ENCODE data around the gene C8A. TPM values are rescaled to one million over a fixed set of nuclear protein-coding genes. Genes with fewer than 3 reads are reported as not detected.

Gene C8A
- total and polyA plus RNA-seq, 2 donors (not counting 1 experiment from before 2014, with no cell fraction given) = not detected

DNA sequence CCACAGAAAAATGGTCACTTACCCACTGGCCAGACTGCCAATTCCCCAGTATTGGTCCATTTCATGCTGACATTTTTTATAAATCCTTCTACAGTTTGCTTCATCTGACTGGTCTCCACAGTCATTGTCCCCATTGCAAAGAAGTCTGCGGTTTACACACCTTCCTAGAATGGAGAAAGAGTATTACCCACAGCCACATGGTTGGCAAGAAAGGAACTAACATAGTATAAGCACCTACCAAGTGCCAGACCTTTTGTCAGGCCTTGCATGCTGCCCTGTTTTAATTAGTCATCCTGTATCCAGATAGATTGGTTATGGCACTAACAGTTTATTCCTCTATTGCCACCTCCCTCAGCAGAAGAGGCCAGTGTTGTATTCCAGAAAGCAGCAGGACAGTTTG, 100.1 kb downstream of the C8A start:
- Histone ChIP-seq H3K27ac (ENCODE audit: insufficient read depth, low read length) (no peak overlapping the region), H3K9ac (ENCODE audit: insufficient read depth, low read length) (no peak overlapping the region)

DNA sequence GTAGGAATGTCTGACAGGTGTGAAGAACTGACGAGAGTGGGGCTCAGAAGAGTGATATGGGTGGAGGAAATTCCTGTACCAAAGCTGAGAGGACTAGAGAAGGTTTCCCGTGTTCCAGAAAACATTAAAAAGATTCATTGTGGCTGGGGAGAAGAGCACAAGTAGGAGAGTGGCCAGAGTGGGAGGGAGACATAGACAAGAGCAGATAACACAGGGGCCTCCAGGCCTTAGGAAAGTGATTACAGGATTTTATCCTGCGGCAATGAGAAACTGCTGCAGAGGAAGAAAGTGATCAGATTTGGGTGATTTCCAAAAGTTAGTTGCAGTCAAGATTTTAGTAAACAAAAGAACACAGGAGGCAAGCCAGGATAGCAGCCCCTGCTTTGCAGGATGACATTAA, 103.3 kb downstream of the C8A start:
- H4K20me1 ChIP-seq (ENCODE audit: control insufficient read depth, extremely low read depth, insufficient read depth, low read length) = no peaks in the 10 kb centered on the region
- no peak overlapping the region for H3K4me3 ChIP-seq (replicated peaks in 1 of 4; ENCODE audit: control extremely low read depth in 1 of 4, insufficient read depth in 1 of 4, low read depth in 3 of 4, low read length in 4 of 4)
- no peak overlapping the region for H2AFZ ChIP-seq (ENCODE audit: low read length)
- H3K36me3 ChIP-seq (ENCODE audit: control insufficient read depth, insufficient read depth, low read length) = no peaks in the 10 kb centered on the region
- H3K9ac ChIP-seq (ENCODE audit: insufficient read depth, low read length) = no peak overlapping the region
- DNase-seq (ENCODE audit: low read depth in 2 of 2) = no peak
- H3K4me2 ChIP-seq (ENCODE audit: extremely low read depth, insufficient read depth, low read length) = no peak overlapping the region
- no peaks in the 10 kb centered on the region for H3K79me2 ChIP-seq (ENCODE audit: control insufficient read depth, insufficient read depth, low read length)
- H3K27ac ChIP-seq (ENCODE audit: insufficient read depth, low read length) = no peak overlapping the region
- no peaks in the 10 kb centered on the region for H3K4me1 ChIP-seq (ENCODE audit: control insufficient read depth, extremely low read depth, insufficient read depth, low read length)
- no peaks in the 10 kb centered on the region for H3K9me3 ChIP-seq (ENCODE audit: control insufficient read depth, insufficient read depth, low read depth, low read length)
- TF ChIP-seq, protein P1, sequence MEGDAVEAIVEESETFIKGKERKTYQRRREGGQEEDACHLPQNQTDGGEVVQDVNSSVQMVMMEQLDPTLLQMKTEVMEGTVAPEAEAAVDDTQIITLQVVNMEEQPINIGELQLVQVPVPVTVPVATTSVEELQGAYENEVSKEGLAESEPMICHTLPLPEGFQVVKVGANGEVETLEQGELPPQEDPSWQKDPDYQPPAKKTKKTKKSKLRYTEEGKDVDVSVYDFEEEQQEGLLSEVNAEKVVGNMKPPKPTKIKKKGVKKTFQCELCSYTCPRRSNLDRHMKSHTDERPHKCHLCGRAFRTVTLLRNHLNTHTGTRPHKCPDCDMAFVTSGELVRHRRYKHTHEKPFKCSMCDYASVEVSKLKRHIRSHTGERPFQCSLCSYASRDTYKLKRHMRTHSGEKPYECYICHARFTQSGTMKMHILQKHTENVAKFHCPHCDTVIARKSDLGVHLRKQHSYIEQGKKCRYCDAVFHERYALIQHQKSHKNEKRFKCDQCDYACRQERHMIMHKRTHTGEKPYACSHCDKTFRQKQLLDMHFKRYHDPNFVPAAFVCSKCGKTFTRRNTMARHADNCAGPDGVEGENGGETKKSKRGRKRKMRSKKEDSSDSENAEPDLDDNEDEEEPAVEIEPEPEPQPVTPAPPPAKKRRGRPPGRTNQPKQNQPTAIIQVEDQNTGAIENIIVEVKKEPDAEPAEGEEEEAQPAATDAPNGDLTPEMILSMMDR (conservative IDR thresholded peaks at IDR 0.05 in 1 of 2, IDR thresholded peaks at IDR 0.05 in 1 of 2; ENCODE audit: low read depth in 1 of 2, low read length in 2 of 2) = no peak
- no peak for TF ChIP-seq EZH2 (IDR thresholded peaks at IDR 0.05; ENCODE audit: low read length, missing control alignments)
- H3K27me3 ChIP-seq (ENCODE audit: control insufficient read depth, insufficient read depth, low read length) = no peaks in the 10 kb centered on the region

More for the DNA sequence above, 100.1 kb downstream of the C8A start:
- no peak for DNase-seq (ENCODE audit: low read depth in 2 of 2)
- H3K79me2 ChIP-seq (ENCODE audit: control insufficient read depth, insufficient read depth, low read length) = no peaks in the 10 kb centered on the region
- H4K20me1 ChIP-seq (ENCODE audit: control insufficient read depth, extremely low read depth, insufficient read depth, low read length) = no peaks in the 10 kb centered on the region
- H2AFZ ChIP-seq (ENCODE audit: low read length) = no peak overlapping the region
- TF ChIP-seq, protein P1 (conservative IDR thresholded peaks at IDR 0.05 in 1 of 2, IDR thresholded peaks at IDR 0.05 in 1 of 2; ENCODE audit: low read depth in 1 of 2, low read length in 2 of 2) = no peak
- no peak for TF ChIP-seq EZH2 (IDR thresholded peaks at IDR 0.05; ENCODE audit: low read length, missing control alignments)
- H3K4me1 ChIP-seq (ENCODE audit: control insufficient read depth, extremely low read depth, insufficient read depth, low read length) = no peaks in the 10 kb centered on the region
- no peak overlapping the region for H3K4me2 ChIP-seq (ENCODE audit: extremely low read depth, insufficient read depth, low read length)
- no peak overlapping the region for H3K4me3 ChIP-seq (replicated peaks in 1 of 4; ENCODE audit: control extremely low read depth in 1 of 4, insufficient read depth in 1 of 4, low read depth in 3 of 4, low read length in 4 of 4)
- H3K27me3 ChIP-seq (ENCODE audit: control insufficient read depth, insufficient read depth, low read length) = no peaks in the 10 kb centered on the region
- no peaks in the 10 kb centered on the region for H3K36me3 ChIP-seq (ENCODE audit: control insufficient read depth, insufficient read depth, low read length)
- H3K9me3 ChIP-seq (ENCODE audit: control insufficient read depth, insufficient read depth, low read depth, low read length) = no peaks in the 10 kb centered on the region

DNA sequence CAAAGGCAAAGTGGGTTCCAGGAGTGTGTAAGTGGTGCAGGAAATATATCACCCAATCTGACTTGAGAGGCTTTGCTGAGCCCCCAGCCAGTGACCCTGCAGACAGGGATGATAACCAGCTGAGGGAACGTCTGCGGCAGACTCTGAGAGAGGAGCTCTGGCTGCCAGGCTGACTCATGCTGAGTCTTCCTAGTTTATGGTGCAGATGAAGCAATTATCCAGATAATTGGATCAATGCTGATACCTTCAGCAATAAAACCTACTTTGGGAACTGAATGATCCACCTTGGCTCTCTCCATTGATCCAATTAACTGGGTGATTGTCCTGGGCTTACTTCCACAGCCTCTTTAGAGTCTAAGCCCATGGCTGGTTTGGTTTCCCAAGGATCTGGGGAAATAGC, 103.9 kb downstream of the C8A start:
- Histone ChIP-seq H3K9me3 (ENCODE audit: control insufficient read depth, insufficient read depth, low read depth, low read length) (no peaks in the 10 kb centered on the region), H3K4me1 (ENCODE audit: control insufficient read depth, extremely low read depth, insufficient read depth, low read length) (no peaks in the 10 kb centered on the region), H3K4me2 (ENCODE audit: extremely low read depth, insufficient read depth, low read length) (no peak overlapping the region), H3K36me3 (ENCODE audit: control insufficient read depth, insufficient read depth, low read length) (no peaks in the 10 kb centered on the region), H3K9ac (ENCODE audit: insufficient read depth, low read length) (no peak overlapping the region), H3K79me2 (ENCODE audit: control insufficient read depth, insufficient read depth, low read length) (no peaks in the 10 kb centered on the region), H3K27me3 (ENCODE audit: control insufficient read depth, insufficient read depth, low read length) (no peaks in the 10 kb centered on the region), H4K20me1 (ENCODE audit: control insufficient read depth, extremely low read depth, insufficient read depth, low read length) (no peaks in the 10 kb centered on the region), H3K27ac (ENCODE audit: insufficient read depth, low read length) (no peak overlapping the region), H2AFZ (ENCODE audit: low read length) (no peak overlapping the region), H3K4me3 (replicated peaks in 1 of 4; ENCODE audit: control extremely low read depth in 1 of 4, insufficient read depth in 1 of 4, low read depth in 3 of 4, low read length in 4 of 4) (no peak overlapping the region)
- DNase-seq (ENCODE audit: low read depth in 2 of 2) = peak; percentile 10 to 54
- TF ChIP-seq EZH2 (IDR thresholded peaks at IDR 0.05; ENCODE audit: low read length, missing control alignments) = no peak
- TF ChIP-seq, protein P1 (conservative IDR thresholded peaks at IDR 0.05 in 1 of 2, IDR thresholded peaks at IDR 0.05 in 1 of 2; ENCODE audit: low read depth in 1 of 2, low read length in 2 of 2) = no peak

Data from fibroblast of lung (primary cell).